H9 (cell line): ENCODE results near the gene TRIO. TPM values are rescaled to one million over a fixed set of nuclear protein-coding genes. Genes with fewer than 3 reads are reported as not detected.

Source experiments
- DNase-seq: peaks from one replicate; pipeline ENCODE4 v3.0.0-alpha.2; 2017
- H2AFZ ChIP-seq: one replicate; pipeline ENCODE4 v1.6.1; 2013; ENCODE audit warnings: mild to moderate bottlenecking, low read length, control low read depth, moderate library complexity
- H2AK5ac ChIP-seq: 2 replicates; pipeline ENCODE4 v1.6.1; 2013; ENCODE audit warnings: low read length, control low read depth, mixed read lengths; ENCODE audit not compliant: insufficient read length
- H2BK120ac ChIP-seq: one replicate; pipeline ENCODE4 v1.6.1; 2013; ENCODE audit warnings: low read depth, mild to moderate bottlenecking, low read length, control low read depth, inconsistent platforms; ENCODE audit not compliant: poor library complexity, severe bottlenecking
- H2BK12ac ChIP-seq: 2 replicates; pipeline ENCODE4 v1.6.1; 2013; ENCODE audit warnings: low read length, control low read depth, mixed read lengths, low read depth; ENCODE audit not compliant: insufficient read length
- H2BK15ac ChIP-seq: 2 replicates; pipeline ENCODE4 v1.6.1; 2013; ENCODE audit warnings: low read depth, low read length, control low read depth
- H2BK20ac ChIP-seq: one replicate; pipeline ENCODE4 v1.6.1; 2013; ENCODE audit warnings: low read depth, mild to moderate bottlenecking, low read length, control low read depth, inconsistent platforms; ENCODE audit not compliant: poor library complexity, severe bottlenecking
- H2BK5ac ChIP-seq: 2 replicates; pipeline ENCODE4 v1.6.1; 2013; ENCODE audit warnings: low read length, control low read depth, mixed read lengths; ENCODE audit not compliant: insufficient read length
- H3K14ac ChIP-seq: 2 replicates; pipeline ENCODE4 v1.6.1; 2013; ENCODE audit warnings: low read length, control low read depth; ENCODE audit not compliant: insufficient read depth
- H3K18ac ChIP-seq: 2 replicates; pipeline ENCODE4 v1.6.1; 2013; ENCODE audit warnings: low read depth, mild to moderate bottlenecking, mixed read lengths, low read length, control low read depth; ENCODE audit not compliant: insufficient read length
- H3K23ac ChIP-seq: 2 replicates; pipeline ENCODE4 v1.6.1; 2013; ENCODE audit warnings: low read length, control low read depth, mixed read lengths, low read depth; ENCODE audit not compliant: insufficient read length
- H3K23me2 ChIP-seq: 2 replicates; pipeline ENCODE4 v1.6.1; 2013; ENCODE audit warnings: low read depth, mild to moderate bottlenecking, mixed read lengths, low read length, control low read depth; ENCODE audit not compliant: insufficient read length, poor library complexity, severe bottlenecking
- H3K27ac ChIP-seq: 2 replicates; pipeline ENCODE4 v1.5.1; 2013; ENCODE audit warnings: low read length, control low read depth, mixed read lengths, low read depth; ENCODE audit not compliant: insufficient read length
- H3K27me3 ChIP-seq: 2 replicates; pipeline ENCODE4 v1.6.1; 2013; ENCODE audit warnings: low read length, control low read depth, inconsistent platforms; ENCODE audit not compliant: insufficient read depth
- H3K4ac ChIP-seq: 2 replicates; pipeline ENCODE4 v1.6.1; 2013; ENCODE audit warnings: low read depth, mild to moderate bottlenecking, control low read depth, inconsistent platforms, low read length, moderate library complexity
- H3K4me1 ChIP-seq: 2 replicates; pipeline ENCODE4 v1.6.1; 2013; ENCODE audit warnings: low read length, control low read depth, inconsistent platforms; ENCODE audit not compliant: insufficient read depth
- H3K4me2 ChIP-seq: 2 replicates; pipeline ENCODE4 v1.6.1; 2013; ENCODE audit warnings: low read length, control low read depth, mixed read lengths; ENCODE audit not compliant: insufficient read length, insufficient read depth
- H3K56ac ChIP-seq: 2 replicates; pipeline ENCODE4 v1.6.1; 2013; ENCODE audit warnings: low read depth, mild to moderate bottlenecking, mixed read lengths, low read length, control low read depth; ENCODE audit not compliant: insufficient read length
- H3K79me1 ChIP-seq: 2 replicates; pipeline ENCODE4 v1.6.1; 2013; ENCODE audit warnings: low read depth, mild to moderate bottlenecking, moderate library complexity, low read length, control low read depth, inconsistent platforms; ENCODE audit not compliant: insufficient read depth, poor library complexity, severe bottlenecking
- H3K79me2 ChIP-seq: 2 replicates; pipeline ENCODE4 v1.6.1; 2013; ENCODE audit warnings: low read length, control low read depth, inconsistent platforms; ENCODE audit not compliant: insufficient read depth
- H3K9ac ChIP-seq: 2 replicates; pipeline ENCODE4 v1.6.1; 2013; ENCODE audit warnings: low read length, control low read depth, mixed read lengths; ENCODE audit not compliant: insufficient read length; ENCODE audit errors: extremely low read depth
- H3K9me3 ChIP-seq: one replicate; pipeline ENCODE4 v1.6.1; 2013; ENCODE audit warnings: low read depth, low read length, inconsistent platforms; ENCODE audit not compliant: control insufficient read depth
- H3T11ph ChIP-seq: one replicate; pipeline ENCODE4 v1.6.1; 2013; ENCODE audit warnings: mild to moderate bottlenecking, low read length, control low read depth, inconsistent platforms
- H4K20me1 ChIP-seq: one replicate; pipeline ENCODE4 v1.6.1; 2013; ENCODE audit not compliant: control insufficient read depth, insufficient read length, insufficient read depth
- H4K5ac ChIP-seq: 2 replicates; pipeline ENCODE4 v1.6.1; 2013; ENCODE audit warnings: low read depth, mild to moderate bottlenecking, mixed read lengths, low read length, control low read depth; ENCODE audit not compliant: insufficient read length
- H4K8ac ChIP-seq: replicated peaks from 2 replicates; pipeline ENCODE4 v1.6.1; 2013; ENCODE audit warnings: low read length, control low read depth, mixed read lengths, low read depth; ENCODE audit not compliant: insufficient read length
- H4K91ac ChIP-seq: 2 replicates; pipeline ENCODE4 v1.6.1; 2013; ENCODE audit warnings: low read depth, mild to moderate bottlenecking, moderate library complexity, mixed read lengths, low read length, control low read depth; ENCODE audit not compliant: insufficient read length
- H3K27ac Mint-ChIP-seq, 3 experiments: 2 replicates in 2 of 3; 3 replicates in 1 of 3; pipeline ENCODE4 v1.8.0; 2020 to 2021; ENCODE audit warnings: mixed read lengths in 3 of 3, mild to moderate bottlenecking in 1 of 3, moderate library complexity in 1 of 3
- H3K27me3 Mint-ChIP-seq: 2 replicates; pipeline ENCODE4 v1.8.0; 2021; ENCODE audit warnings: low read depth, mild to moderate bottlenecking, moderate library complexity, mixed read lengths
- H3K36me3 Mint-ChIP-seq, 3 experiments: 2 replicates in 2 of 3; 3 replicates in 1 of 3; pipeline ENCODE4 v1.8.0; 2020 to 2021; ENCODE audit warnings: low read depth in 3 of 3, mixed read lengths in 3 of 3; ENCODE audit not compliant: insufficient read depth in 1 of 3
- H3K4me1 Mint-ChIP-seq, 2 experiments: 2 replicates each; pipeline ENCODE4 v1.8.0; 2020; ENCODE audit warnings: mixed read lengths in 2 of 2
- H3K4me3 Mint-ChIP-seq, 2 experiments: 2 replicates in 1 of 2; 3 replicates in 1 of 2; pipeline ENCODE4 v1.8.0; 2020 to 2021; ENCODE audit warnings: mild to moderate bottlenecking in 2 of 2, mixed read lengths in 2 of 2, moderate library complexity in 1 of 2
- H3K9me3 Mint-ChIP-seq, 2 experiments: 2 replicates in 1 of 2; 3 replicates in 1 of 2; pipeline ENCODE4 v1.8.0; 2020; ENCODE audit warnings: mild to moderate bottlenecking in 2 of 2, mixed read lengths in 2 of 2, moderate library complexity in 1 of 2
- CTCF ChIP-seq: fragments of 200-600 bp; sonication (generic); conservative IDR thresholded peaks from 3 replicates; pipeline ENCODE4 v1.8.0; 2021; ENCODE audit warnings: antibody characterized with exemption, mild to moderate bottlenecking
- WGBS: extraction: QIAGEN DNeasy Blood & Tissue Kit; methylation state at CpG from one replicate; pipeline ENCODE4 v1.1.7; 2013; ENCODE audit warnings: missing lambda C conversion rate, low lambda C conversion rate, mixed read lengths; ENCODE audit not compliant: insufficient read length; ENCODE audit errors: extremely low coverage; 5-methylcytosine and 5-hydroxymethylcytosine counted together
- total RNA-seq: library from RNA; stranded (reverse); gene quantifications from 2 replicates; pipeline ENCODE4 v1.2.1, GENCODE V29; 2021

Gene TRIO
- total RNA-seq, 1 experiment from 2014 or later: 87.8 TPM

GRCh38 chr5:14226554-14226953 lies 83.4 kb downstream of the TRIO start:
- H3K23ac ChIP-seq: no peak overlapping the region
- H3K27ac Mint-ChIP-seq: peak overlapping the region in 1 of 3 experiments; percentile 73; a peak in 1 of 7 replicates
- H4K20me1 ChIP-seq: no peaks in the 10 kb centered on the region
- no peaks in the 10 kb centered on the region for H3K9me3 Mint-ChIP-seq
- WGBS: no CpG with 5 or more reads among the region's 6 CpGs
- peaks cover 19% of the 10 kb centered on the region for H3K4me1 ChIP-seq
- no peak for TF ChIP-seq CTCF
- no peak overlapping the region for H3T11ph ChIP-seq
- no peak overlapping the region for H3K27ac ChIP-seq
- H3K18ac ChIP-seq: no peak overlapping the region
- no peaks in the 10 kb centered on the region for H3K36me3 Mint-ChIP-seq
- no peak overlapping the region for H4K91ac ChIP-seq
- H3K27me3 Mint-ChIP-seq: no peaks in the 10 kb centered on the region
- no peak overlapping the region for H3K4me3 Mint-ChIP-seq
- H2BK5ac ChIP-seq: no peak overlapping the region
- peaks cover 6% of the 10 kb centered on the region for H3K79me1 ChIP-seq
- peaks cover 60 to 66% of the 10 kb centered on the region in 2 experiments for H3K4me1 Mint-ChIP-seq
- H2AFZ ChIP-seq: no peak overlapping the region
- no peak overlapping the region for H4K8ac ChIP-seq
- H2BK12ac ChIP-seq: no peak overlapping the region
- no peaks in the 10 kb centered on the region for H3K23me2 ChIP-seq
- no peak overlapping the region for H4K5ac ChIP-seq
- no peak overlapping the region for H2AK5ac ChIP-seq
- no peak overlapping the region for H2BK120ac ChIP-seq
- no peak overlapping the region for H2BK20ac ChIP-seq
- H3K79me2 ChIP-seq: peaks cover 13% of the 10 kb centered on the region; the same call in 1 of the 2 replicates
- DNase-seq: no peak
- no peak overlapping the region for H3K14ac ChIP-seq
- H2BK15ac ChIP-seq: no peak overlapping the region
- no peak overlapping the region for H3K4ac ChIP-seq
- H3K56ac ChIP-seq: no peak overlapping the region
- no peaks in the 10 kb centered on the region for H3K27me3 ChIP-seq
- H3K9me3 ChIP-seq: no peaks in the 10 kb centered on the region
- no peak overlapping the region for H3K9ac ChIP-seq
- H3K4me2 ChIP-seq: no peak overlapping the region
